ENCODE measurements around the gene TLCD3B. TPM values are rescaled to one million over a fixed set of nuclear protein-coding genes. Genes with fewer than 3 reads are reported as not detected.
A peak's percentile ranks its signal among the peaks of the same experiment; 100 is the strongest.

TLCD3B gene
- total and polyA plus RNA-seq, 9 of the 15 experiments (the other 6 are each of a cell fraction or from before 2014, with no cell fraction given): 0.10 to 0.52 (median 0.23) TPM; not detected in 4

DNA sequence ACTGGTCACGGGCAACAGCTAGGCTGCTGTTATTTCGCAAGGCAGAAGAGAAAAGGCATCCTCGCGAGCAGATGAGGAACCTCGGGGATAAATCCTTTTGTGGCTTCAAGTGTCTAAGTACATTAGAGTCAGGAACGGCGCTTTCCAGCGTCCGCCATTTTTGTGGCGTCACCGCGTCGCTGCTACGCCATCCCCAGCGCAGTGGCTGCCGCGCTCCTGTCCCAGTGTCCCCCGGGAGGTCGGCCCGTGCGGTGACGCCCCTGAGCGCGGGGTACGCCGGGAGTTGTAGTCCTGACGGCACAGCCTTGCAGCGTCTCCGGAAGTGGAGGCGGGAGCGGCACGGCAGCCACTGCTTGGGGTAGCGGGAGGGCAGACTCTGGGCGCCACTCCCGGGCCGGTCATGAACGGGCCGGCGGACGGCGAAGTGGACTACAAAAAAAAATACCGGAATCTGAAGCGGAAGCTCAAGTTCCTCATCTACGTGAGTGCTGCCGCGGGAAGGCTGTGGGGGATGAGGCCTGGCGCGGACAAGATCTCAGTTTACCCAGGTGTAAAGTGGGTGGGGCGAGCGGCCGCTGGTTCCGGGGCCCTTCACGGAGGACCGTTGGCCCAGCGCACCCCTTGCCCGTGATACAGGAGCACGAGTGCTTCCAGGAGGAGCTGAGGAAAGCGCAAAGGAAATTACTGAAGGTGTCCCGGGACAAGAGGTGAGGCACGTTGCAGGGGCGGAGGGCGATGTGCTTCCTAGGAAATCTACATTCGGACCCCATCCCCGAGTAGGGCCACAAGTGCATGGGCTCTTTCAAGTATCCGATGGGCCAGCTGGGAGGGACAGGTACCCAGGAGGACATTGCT, 34.9 kb downstream of the TLCD3B start, which contains the start of gene INO80E (continued):
- TF ChIP-seq, protein P1, sequence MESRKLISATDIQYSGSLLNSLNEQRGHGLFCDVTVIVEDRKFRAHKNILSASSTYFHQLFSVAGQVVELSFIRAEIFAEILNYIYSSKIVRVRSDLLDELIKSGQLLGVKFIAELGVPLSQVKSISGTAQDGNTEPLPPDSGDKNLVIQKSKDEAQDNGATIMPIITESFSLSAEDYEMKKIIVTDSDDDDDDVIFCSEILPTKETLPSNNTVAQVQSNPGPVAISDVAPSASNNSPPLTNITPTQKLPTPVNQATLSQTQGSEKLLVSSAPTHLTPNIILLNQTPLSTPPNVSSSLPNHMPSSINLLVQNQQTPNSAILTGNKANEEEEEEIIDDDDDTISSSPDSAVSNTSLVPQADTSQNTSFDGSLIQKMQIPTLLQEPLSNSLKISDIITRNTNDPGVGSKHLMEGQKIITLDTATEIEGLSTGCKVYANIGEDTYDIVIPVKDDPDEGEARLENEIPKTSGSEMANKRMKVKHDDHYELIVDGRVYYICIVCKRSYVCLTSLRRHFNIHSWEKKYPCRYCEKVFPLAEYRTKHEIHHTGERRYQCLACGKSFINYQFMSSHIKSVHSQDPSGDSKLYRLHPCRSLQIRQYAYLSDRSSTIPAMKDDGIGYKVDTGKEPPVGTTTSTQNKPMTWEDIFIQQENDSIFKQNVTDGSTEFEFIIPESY (CRISPR knock-in tag; IDR thresholded peaks at IDR 0.05): peak; percentile 17; the same call in 1 of the 2 replicates
- TF ChIP-seq ZBTB49 (CRISPR knock-in tag; IDR thresholded peaks at IDR 0.05; ENCODE audit: borderline replicate concordance) (no peak), NFIC (IDR thresholded peaks at IDR 0.05) (0 out of 2 replicates have a peak, but pooled peaks have one; percentile 4), BRCA1 (IDR thresholded peaks at IDR 0.05) (no peak), BRCA1 (CRISPR knock-in tag; IDR thresholded peaks at IDR 0.05) (no peak), ESRRB (CRISPR knock-in tag; IDR thresholded peaks at IDR 0.05; ENCODE audit: borderline replicate concordance) (no peak), TGIF2 (CRISPR knock-in tag; IDR thresholded peaks at IDR 0.05) (no peak; the same call in 1 of the 2 replicates), KDM5B (IDR thresholded peaks at IDR 0.05; ENCODE audit: insufficient replicate concordance, low read depth, low read length) (peak; percentile 92), GABPA (tag; conservative IDR thresholded peaks at IDR 0.05; ENCODE audit: low read depth) (peak; percentile 90), CCAR2 (IDR thresholded peaks at IDR 0.05; ENCODE audit: low read depth, low read length) (no peak), ZNF212 (CRISPR knock-in tag; IDR thresholded peaks at IDR 0.05) (no peak), CUX1 (CRISPR knock-in tag; IDR thresholded peaks at IDR 0.05) (no peak), SP1 (CRISPR knock-in tag; IDR thresholded peaks at IDR 0.05) (peak; percentile 89), HNRNPH1 (optimal IDR thresholded peaks at IDR 0.05; ENCODE audit: low read depth, low read length) (no peak), FOXJ2 (tag; IDR thresholded peaks at IDR 0.05) (peak; percentile 69; the same call in 1 of the 2 replicates), SAP30 (IDR thresholded peaks at IDR 0.05; ENCODE audit: borderline replicate concordance, insufficient read depth, low read depth, low read length, poor library complexity, severe bottlenecking) (no peak), TEAD2 (tag; IDR thresholded peaks at IDR 0.05) (no peak), PML (IDR thresholded peaks at IDR 0.05; ENCODE audit: low read length) (peak; percentile 66)

All from K562 (cell line).